ENCODE measurements around the gene SRR.
"Not testable (repeated sequence)": the region's sequence is repeated elsewhere in the genome, so short reads cannot be mapped to it uniquely, and the experiment has no call there.

SRR gene

GRCh38 chr17:2303204-2304188 is at the start of gene SRR, which contains the start of gene SMG6:
Gene SRR (plus strand): TSS chr17:2303950. CDS start chr17:2315561, 11,611 bp downstream.
Gene SMG6 (minus strand): TSS chr17:2303785. CDS start chr17:2303720, 65 bp downstream.
- no peak for FAIRE-seq

GRCh38 chr17:2258830-2259229 is 44.9 kb upstream of the SRR start:
- FAIRE-seq: not testable (repeated sequence)

- no peak for FAIRE-seq
These were observed 43.8 kb upstream of the SRR start for GRCh38 chr17:2259769-2260536.

- no peak for FAIRE-seq
These were observed 41.6 kb upstream of the SRR start for GRCh38 chr17:2262135-2262587.

- FAIRE-seq: no peak
These were observed 40.3 kb upstream of the SRR start for GRCh38 chr17:2263183-2264066.

GRCh38 chr17:2264067-2264860 is 39.5 kb upstream of the SRR start:
- FAIRE-seq: no peak

- not testable (repeated sequence) for FAIRE-seq
These were observed 38.6 kb upstream of the SRR start for GRCh38 chr17:2265166-2265565.

GRCh38 chr17:2266045-2266864 is 37.5 kb upstream of the SRR start:
- FAIRE-seq: no peak

- no peak for FAIRE-seq
These were observed 36.9 kb upstream of the SRR start for GRCh38 chr17:2266865-2267228.

- no peak for FAIRE-seq
These were observed 36.4 kb upstream of the SRR start for GRCh38 chr17:2267354-2267753.

- no peak for FAIRE-seq
These were observed 31.6 kb upstream of the SRR start for GRCh38 chr17:2271985-2272702.

- FAIRE-seq: no peak
These were observed 29.3 kb upstream of the SRR start for GRCh38 chr17:2274414-2274813.

- no peak for FAIRE-seq
These were observed 28.0 kb upstream of the SRR start for GRCh38 chr17:2275722-2276121.

GRCh38 chr17:2277429-2278170 is 26.1 kb upstream of the SRR start:
- no peak for FAIRE-seq

GRCh38 chr17:2279707-2280106 is 24.0 kb upstream of the SRR start:
- no peak for FAIRE-seq

GRCh38 chr17:2282297-2282873 is 21.4 kb upstream of the SRR start:
- peak; percentile 96 for FAIRE-seq

GRCh38 chr17:2283302-2283701 is 20.4 kb upstream of the SRR start:
- FAIRE-seq: no peak

GRCh38 chr17:2289878-2290478 is 13.8 kb upstream of the SRR start:
- no peak for FAIRE-seq

GRCh38 chr17:2292100-2292499 is 11.7 kb upstream of the SRR start:
- FAIRE-seq: no peak

Measured in A204.1 (cell line).